HG02588 (cell line): ENCODE results near the gene KCNJ15.
"Not testable (repeated sequence)": the region's sequence is repeated elsewhere in the genome, so short reads cannot be mapped to it uniquely, and the experiment has no call there.

Experiments used
- ATAC-seq: cut with Tn5 transposase; IDR thresholded peaks from one replicate; pipeline ENCODE4 v1.9.1; 2021; ENCODE audit warnings: mild to moderate bottlenecking, moderate library complexity; ENCODE audit not compliant: unreplicated experiment

The KCNJ15 gene

GRCh38 chr21:38244407-38244787 is 12.4 kb upstream of the KCNJ15 start:
- ATAC-seq, result no peak

DNA sequence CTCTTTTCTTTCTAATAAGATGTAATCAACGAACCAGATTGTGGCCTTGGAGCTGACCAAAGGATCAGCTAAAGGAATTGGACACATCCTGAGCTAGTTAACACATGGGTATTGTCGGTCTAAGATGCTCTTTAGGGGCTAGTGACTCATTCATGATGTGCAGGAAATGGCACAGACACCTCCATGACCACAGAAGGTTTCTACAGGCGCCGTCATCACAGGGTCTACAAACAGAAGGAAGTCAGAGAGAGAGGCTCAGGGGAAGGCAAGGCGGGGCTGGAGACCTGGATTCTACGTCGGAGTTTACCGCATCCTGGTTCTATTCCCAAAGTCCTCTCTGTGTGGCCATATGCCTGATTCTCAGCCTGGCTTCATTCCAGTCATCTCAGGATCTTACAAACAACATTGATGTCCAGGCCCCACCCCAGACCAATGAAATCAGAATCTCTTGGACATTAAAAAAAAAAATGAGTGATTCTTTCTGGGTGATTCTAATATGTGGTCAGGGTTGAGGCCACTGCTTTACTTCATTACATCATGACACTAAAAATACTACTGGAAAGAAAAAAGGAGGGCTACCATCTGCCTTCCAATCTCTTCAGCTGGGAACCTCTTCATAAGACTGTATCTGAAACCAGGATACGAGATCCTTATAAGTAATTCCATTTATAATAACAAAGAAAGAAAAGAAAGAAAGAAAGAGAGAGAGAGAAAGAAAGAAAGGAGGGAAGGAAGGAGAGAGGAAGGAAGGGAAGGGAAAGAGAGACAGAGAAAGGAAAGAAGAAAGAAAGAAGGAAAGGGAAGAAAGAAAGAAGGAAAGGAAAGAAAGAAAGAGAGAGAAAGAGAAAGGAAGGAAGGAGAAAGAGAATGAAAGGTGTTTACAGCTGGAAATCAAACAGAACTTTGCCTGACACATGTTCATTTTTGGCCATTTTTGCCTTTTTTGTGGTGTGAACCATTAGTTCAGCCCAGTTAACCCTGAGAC is 11.6 kb upstream of the KCNJ15 start:
- ATAC-seq, result peak; percentile 79

DNA sequence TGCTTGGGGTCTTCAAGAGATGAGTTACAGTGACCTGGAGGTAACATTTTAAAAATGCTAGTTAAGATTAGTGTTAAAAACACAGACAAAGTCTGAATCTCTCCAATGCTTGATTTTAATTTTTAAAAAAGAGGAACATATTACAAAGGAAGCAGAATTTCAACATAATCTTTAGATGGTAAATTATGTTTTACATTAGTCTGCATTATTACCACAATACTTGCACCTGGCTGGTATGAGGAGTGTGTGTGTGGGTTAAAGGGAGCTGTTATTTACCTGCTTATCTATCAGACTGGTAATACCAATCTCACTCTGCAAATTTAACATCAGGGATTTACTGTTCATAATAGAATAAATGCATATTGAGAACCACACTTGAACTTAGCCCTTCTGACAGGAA is 10.3 kb upstream of the KCNJ15 start:
- ATAC-seq, result no peak

DNA sequence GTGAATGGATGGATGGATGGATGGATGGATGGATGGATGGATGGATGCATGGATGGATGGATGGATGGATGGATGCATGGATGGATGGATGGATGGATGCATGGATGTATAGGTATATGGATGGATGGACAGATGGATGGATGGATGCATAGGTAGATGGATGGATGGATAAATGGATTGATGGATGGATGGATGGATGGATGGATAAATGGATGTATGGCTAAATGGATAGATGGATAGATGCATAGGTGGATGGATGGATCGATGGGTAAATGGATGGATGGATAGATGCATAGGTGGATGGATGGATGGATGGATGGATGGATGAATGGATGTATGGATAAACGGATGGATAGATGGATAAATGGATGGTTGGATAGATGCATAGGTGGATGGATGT is 9.7 kb upstream of the KCNJ15 start:
- ATAC-seq, result not testable (repeated sequence)

GRCh38 chr21:38247738-38248510 is 8.9 kb upstream of the KCNJ15 start:
- no peak for ATAC-seq

GRCh38 chr21:38249256-38249655 is 7.5 kb upstream of the KCNJ15 start:
- peak; percentile 59 for ATAC-seq

DNA sequence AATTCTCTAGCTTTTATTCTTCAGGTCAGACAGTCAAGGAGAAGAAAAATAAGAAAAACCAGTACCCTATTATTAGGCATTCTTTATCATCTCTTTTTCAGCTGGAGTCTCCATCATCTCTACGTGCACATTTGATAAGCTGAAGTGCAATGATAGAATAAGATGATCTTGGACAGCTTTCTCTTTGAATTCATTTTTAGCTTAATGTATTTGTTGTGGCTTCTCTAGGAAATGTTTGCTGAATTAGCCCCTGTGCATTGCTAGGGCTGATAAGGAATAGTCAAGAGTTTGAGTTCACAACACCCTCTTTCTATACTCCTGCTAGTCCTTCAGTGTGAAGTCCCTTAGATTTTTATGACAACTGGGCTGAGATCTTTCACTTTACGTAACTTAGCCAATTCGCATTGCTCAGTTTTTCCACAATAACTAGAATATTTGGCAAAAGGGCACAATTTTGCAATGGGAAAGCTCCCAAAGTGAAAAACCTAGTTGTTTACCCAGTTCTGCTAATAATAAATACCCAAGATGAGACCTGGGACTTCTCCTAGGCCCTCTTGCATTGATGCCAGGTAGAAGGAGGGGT is 7.0 kb upstream of the KCNJ15 start:
- no peak for ATAC-seq

DNA sequence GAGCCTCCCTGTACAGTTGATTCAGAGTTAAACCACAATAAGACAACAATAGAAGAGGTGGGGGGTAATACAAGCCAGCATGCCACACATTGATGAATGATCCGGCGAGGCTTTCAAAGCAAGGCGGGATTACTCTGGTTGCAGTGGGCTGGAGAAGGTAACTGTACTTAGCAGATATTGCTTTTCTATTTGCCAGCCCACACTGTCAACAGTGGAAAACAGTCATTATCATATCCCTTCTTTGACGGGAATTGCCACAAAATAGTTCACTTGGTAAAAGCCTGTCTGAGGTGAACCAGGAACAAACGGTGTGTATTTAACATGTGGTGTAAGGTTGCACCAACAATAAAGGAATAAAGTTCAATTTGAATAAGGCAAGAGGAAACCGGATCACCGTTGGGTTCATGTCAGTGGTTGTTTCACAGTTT is 5.8 kb upstream of the KCNJ15 start:
- no peak for ATAC-seq

GRCh38 chr21:38254970-38255369 is 1.8 kb upstream of the KCNJ15 start:
- no peak for ATAC-seq

GRCh38 chr21:38255571-38256117 is 1.1 kb upstream of the KCNJ15 start:
- no peak for ATAC-seq

- no peak for ATAC-seq
These were observed 876 bp downstream of the KCNJ15 start for GRCh38 chr21:38257667-38258066.

GRCh38 chr21:38258521-38259485 is 2.0 kb downstream of the KCNJ15 start:
- ATAC-seq, result no peak

DNA sequence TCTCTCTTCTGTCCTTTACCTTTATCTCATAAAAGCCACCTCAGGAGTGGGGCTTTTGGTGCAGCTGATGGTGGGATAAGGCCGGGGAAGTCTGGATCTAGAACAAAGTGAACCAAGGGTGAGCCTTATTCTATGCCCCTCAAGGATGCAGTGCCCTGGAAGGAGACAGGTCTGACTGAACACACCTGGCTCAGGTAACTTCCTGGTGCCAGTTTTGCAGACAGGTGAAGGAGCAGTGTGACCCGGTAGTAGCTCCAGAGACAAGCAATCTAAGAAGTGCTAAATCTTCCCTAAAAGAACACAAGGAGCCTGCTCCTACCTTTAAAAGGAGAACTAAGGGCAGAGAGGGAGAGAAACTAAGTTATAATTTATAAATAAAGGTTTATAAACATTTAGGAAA is 2.9 kb downstream of the KCNJ15 start:
- no peak for ATAC-seq

- no peak for ATAC-seq
These were observed 3.6 kb downstream of the KCNJ15 start for GRCh38 chr21:38260426-38260825.

DNA sequence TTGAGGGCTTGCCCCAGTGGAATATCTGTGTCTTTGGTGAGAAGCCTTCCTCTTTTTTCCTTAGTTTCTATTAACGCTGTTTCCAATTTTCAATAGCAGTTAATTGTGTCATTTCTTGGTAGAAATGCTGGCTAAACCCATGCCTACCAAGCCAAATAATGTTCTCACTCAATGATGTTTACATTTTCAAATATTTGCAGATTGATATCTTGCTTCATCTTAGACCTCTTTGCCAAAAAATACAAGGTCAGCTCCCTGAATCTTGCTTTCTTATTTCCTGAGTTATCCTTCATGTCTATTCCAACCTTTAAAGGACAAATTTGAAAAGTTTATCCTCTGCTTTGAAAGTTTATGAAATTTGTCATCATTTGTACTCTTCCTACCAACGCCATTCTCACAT is 5.1 kb downstream of the KCNJ15 start:
- no peak for ATAC-seq

- ATAC-seq, result no peak
These were observed 6.7 kb downstream of the KCNJ15 start for GRCh38 chr21:38263493-38263892.

GRCh38 chr21:38264571-38264970 is 7.8 kb downstream of the KCNJ15 start:
- ATAC-seq, result no peak

GRCh38 chr21:38265166-38265565 is 8.4 kb downstream of the KCNJ15 start:
- no peak for ATAC-seq

GRCh38 chr21:38266732-38267131 is 9.9 kb downstream of the KCNJ15 start:
- no peak for ATAC-seq

DNA sequence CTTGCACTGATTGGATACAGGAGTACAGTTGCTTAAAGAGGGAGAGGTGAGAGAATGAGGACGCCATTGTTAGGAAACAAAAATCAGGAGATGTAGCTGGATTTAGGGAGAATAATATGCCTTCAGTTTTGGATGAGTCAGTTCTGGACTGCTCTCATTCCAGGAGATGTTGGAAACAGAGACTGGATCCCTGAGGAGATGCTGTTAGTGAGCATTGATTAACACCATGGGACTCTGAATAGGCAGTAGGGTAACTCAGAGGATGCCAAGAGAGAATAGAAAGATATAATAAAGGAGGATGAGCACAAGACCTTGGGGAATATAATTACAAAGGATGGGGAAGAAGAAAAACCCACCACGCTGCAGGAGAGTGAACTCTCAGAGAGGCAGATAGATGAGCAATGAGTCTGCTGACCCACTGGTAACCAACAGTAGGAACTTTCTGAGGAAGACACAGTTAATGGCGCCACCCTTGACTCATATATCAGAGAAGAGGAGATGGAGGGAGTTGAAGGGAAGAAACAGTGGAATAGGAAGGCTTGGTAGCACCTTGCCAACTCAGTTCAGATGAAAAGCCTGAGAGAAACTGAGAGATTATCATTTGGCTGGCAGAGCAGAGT is 10.5 kb downstream of the KCNJ15 start:
- no peak for ATAC-seq
